ENCODE measurements around the gene TSPAN6.

TSPAN6 gene

DNA sequence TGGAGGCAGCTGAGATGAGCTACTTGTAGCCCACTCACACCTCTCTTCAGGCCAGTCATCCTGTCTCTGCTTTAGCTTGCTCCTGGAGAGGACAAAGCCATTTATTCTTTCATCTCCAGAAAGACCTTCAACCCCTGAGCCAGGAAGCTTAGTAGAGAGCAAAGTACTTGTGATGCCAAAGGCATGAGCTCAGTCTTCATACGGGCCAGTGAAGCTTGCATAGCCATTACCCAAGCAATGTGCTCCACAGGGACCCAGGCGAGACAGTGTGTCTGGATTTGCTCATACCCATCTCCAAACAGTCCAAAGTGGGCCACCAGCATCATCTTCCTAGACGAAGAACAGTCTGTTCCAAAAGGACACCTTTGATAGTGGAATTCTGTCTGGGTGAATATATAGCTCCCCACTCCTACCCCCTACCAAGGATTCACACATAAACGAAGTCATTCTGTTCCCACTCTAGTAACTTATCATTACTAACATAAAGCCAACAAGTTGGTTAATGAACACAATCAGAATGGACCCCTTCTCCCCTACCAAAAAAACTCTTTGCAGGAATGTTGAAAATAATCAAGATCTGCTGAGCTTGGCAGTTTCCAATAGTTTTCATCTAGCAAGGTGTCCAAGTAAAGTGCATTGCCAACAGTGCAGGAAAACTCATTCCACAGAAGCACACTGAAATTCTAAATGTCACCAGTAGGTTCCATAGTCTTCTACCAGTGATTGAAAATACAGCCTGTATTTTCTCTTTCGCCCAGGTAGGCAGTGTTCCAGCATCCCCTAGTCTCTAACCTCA is 45.2 kb downstream of the TSPAN6 start:
- no peak for DNase-seq

- DNase-seq: no peak
These were observed 48.7 kb downstream of the TSPAN6 start for GRCh38 chrX:100587861-100588260.

DNA sequence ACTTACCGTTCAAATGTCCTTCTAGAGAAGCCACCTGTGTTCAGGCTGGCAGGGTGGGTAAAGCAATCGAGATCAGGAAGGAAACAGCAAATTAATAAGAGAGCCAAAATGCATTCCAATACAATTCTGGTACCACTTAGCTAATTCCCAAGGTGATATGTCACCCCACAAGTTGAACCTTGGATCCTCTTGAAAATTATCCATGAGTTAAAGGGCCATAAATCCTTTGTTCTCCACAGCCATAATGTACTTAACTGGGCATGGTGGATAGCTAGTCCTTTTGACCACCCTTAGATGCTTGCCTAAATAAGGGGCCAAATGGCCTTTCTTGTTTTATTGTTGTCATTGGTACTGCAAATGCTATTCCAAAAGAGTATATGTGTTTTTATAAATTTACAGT is 49.9 kb downstream of the TSPAN6 start:
- no peak for DNase-seq

DNA sequence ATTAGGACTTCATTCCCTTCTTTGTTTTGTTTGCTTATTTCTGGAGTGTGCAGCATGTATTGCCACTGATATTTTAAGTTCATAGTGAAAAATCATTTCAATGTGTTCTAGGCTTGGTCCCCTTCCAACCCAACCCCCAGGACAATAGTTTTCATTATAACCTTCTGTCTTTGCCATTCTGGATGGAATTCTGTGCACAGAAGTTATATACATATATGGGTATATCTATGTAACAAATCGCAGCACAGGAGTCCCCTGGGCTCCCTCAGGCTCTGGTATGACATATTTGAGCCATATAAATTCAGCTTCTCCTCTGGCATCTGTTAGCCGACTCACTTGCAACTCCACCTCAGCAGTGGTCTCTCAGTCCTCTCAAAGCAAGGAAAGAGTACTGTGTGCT is 52.0 kb downstream of the TSPAN6 start, which contains the start of gene TNMD:
Gene TNMD, plus strand, starts transcription at position 326 of the 400 bp plus-strand sequence. CDS start 83 bp downstream, outside the sequence.
- DNase-seq: no peak
